SK-N-SH (cell line): ENCODE results near the gene SYPL2. TPM values are rescaled to one million over a fixed set of nuclear protein-coding genes. Genes with fewer than 3 reads are reported as not detected.

Experiments used
- CTCF ChIA-PET: fragments of 300-600, 350-600 bp; formaldehyde crosslinking; extraction: SDS; loops from one replicate; lab custom pipeline; 2021; lab: Yijun Ruan, JAX
- POLR2A ChIA-PET: fragments of 350-600 bp; sonication (Branson Sonifier 250); formaldehyde crosslinking; extraction: SDS; loops from one replicate; lab custom pipeline; 2020; ENCODE audit warnings: antibody characterized with exemption, inconsistent platforms; lab: Yijun Ruan, JAX
- DNase-seq: peaks from one replicate; pipeline ENCODE4 v3.0.0; 2012
- H2AFZ ChIP-seq: fragments of 200-600 bp; sonication (generic); 2 replicates; pipeline ENCODE4 v1.8.1; 2016; ENCODE audit warnings: antibody characterized with exemption, mild to moderate bottlenecking, low read depth
- H3F3A ChIP-seq: fragments of 200-600 bp; sonication (generic); replicated peaks from 2 replicates; pipeline ENCODE3; 2016; ENCODE audit warnings: antibody characterized with exemption, mild to moderate bottlenecking; ENCODE audit not compliant: insufficient read depth
- H3K27ac ChIP-seq, 2 experiments: fragments of 200-500 bp in 1 of 2; fragments of 200-600 bp in 1 of 2; sonication (Bioruptor generic) in 1 of 2; sonication (generic), shearing (Covaris generic) in 1 of 2; 2 replicates each; pipeline versions ENCODE4 v1.5.1 to v1.6.1; 2014 to 2016; ENCODE audit warnings: low read depth in 2 of 2, inconsistent platforms in 1 of 2, low read length in 1 of 2, mild to moderate bottlenecking in 1 of 2, mixed read lengths in 1 of 2
- H3K27me3 ChIP-seq: fragments of 200-600 bp; sonication (generic), shearing (Covaris generic); 2 replicates; pipeline ENCODE4 v1.6.1; 2016; ENCODE audit warnings: mixed run types; ENCODE audit not compliant: insufficient read depth
- H3K36me3 ChIP-seq, 2 experiments: fragments of 200-500 bp in 1 of 2; fragments of 200-600 bp in 1 of 2; sonication (Bioruptor generic) in 1 of 2; sonication (generic) in 1 of 2; replicated peaks in 1 of 2; 2 replicates each; pipeline versions ENCODE3 to v1.5.1; 2014 to 2016; ENCODE audit warnings: low read length in 1 of 2, mild to moderate bottlenecking in 1 of 2; ENCODE audit not compliant: insufficient read depth in 2 of 2, control insufficient read depth in 1 of 2
- H3K4me1 ChIP-seq, 2 experiments: fragments of 200-500 bp in 1 of 2; fragments of 200-600 bp in 1 of 2; sonication (Bioruptor generic) in 1 of 2; sonication (generic), shearing (Covaris generic) in 1 of 2; 2 replicates each; pipeline versions ENCODE4 v1.5.1 to v1.6.1; 2014 to 2016; ENCODE audit warnings: low read depth in 1 of 2, low read length in 1 of 2, mixed run types in 1 of 2; ENCODE audit not compliant: insufficient read depth in 2 of 2, control insufficient read depth in 1 of 2
- H3K4me2 ChIP-seq: fragments of 200-600 bp; sonication (generic), shearing (Covaris generic); 2 replicates; pipeline ENCODE4 v1.6.1; 2017; ENCODE audit warnings: mixed run types
- H3K4me3 ChIP-seq, 2 experiments: fragments of 200-500 bp in 1 of 2; fragments of 200-600 bp in 1 of 2; sonication (Bioruptor generic) in 1 of 2; sonication (generic), shearing (Covaris generic) in 1 of 2; 2 replicates each; pipeline versions ENCODE4 v1.5.1 to v1.8.1; 2014 to 2016; ENCODE audit warnings: low read depth in 2 of 2, inconsistent platforms in 1 of 2, low read length in 1 of 2, mild to moderate bottlenecking in 1 of 2, mixed read lengths in 1 of 2, moderate library complexity in 1 of 2
- H3K79me2 ChIP-seq: fragments of 200-600 bp; sonication (generic); 2 replicates; pipeline ENCODE4 v1.8.1; 2017; ENCODE audit warnings: mild to moderate bottlenecking; ENCODE audit not compliant: insufficient read depth
- H3K9ac ChIP-seq: fragments of 200-600 bp; sonication (generic); 2 replicates; pipeline ENCODE4 v1.6.1; 2017; ENCODE audit warnings: mixed run types
- H3K9me2 ChIP-seq: fragments of 200-600 bp; sonication (generic); 2 replicates; pipeline ENCODE4 v1.6.1; 2017; ENCODE audit warnings: mixed run types
- H3K9me3 ChIP-seq: fragments of 200-600 bp; sonication (generic); 2 replicates; pipeline ENCODE4 v1.6.1; 2017; ENCODE audit warnings: mixed run types, mild to moderate bottlenecking, moderate library complexity
- H4K20me1 ChIP-seq: fragments of 200-600 bp; sonication (generic); 2 replicates; pipeline ENCODE4 v1.6.1; 2017; ENCODE audit warnings: mild to moderate bottlenecking, mixed run types; ENCODE audit not compliant: insufficient read depth
- CTCF ChIP-seq: fragments of 200-600 bp; sonication (generic); IDR thresholded peaks from 2 replicates; pipeline ENCODE4 v1.6.1; 2017; ENCODE audit warnings: antibody characterized with exemption, mild to moderate bottlenecking, moderate library complexity
- GATA2 ChIP-seq: sonication (generic); formaldehyde crosslinking; IDR thresholded peaks from 2 replicates; pipeline ENCODE4 v1.5.0; 2020; ENCODE audit warnings: mild to moderate bottlenecking, missing genetic modification reagents
- JUND ChIP-seq: IDR thresholded peaks from 2 replicates; pipeline ENCODE4 v1.4.0; 2012
- MAX ChIP-seq: IDR thresholded peaks from 2 replicates; pipeline ENCODE4 v1.4.0; 2012; ENCODE audit warnings: low read depth
- NRF1 ChIP-seq: IDR thresholded peaks from 2 replicates; pipeline ENCODE4 v1.6.1; 2012; ENCODE audit warnings: low read depth, mild to moderate bottlenecking, low read length
- PBX3 ChIP-seq: IDR thresholded peaks from 2 replicates; pipeline ENCODE4; 2012
- RFX5 ChIP-seq: IDR thresholded peaks from 2 replicates; pipeline ENCODE4 v1.6.1; 2012; ENCODE audit warnings: mild to moderate bottlenecking, improper control_type of control experiment, low read length
- RXRA ChIP-seq: IDR thresholded peaks from 2 replicates; pipeline ENCODE4 v1.4.0; 2012; ENCODE audit warnings: low read depth, mild to moderate bottlenecking, borderline replicate concordance
- SMC3 ChIP-seq: IDR thresholded peaks from 2 replicates; pipeline ENCODE4 v1.6.1; 2012; ENCODE audit warnings: low read depth, low read length, improper control_type of control experiment
- TCF12 ChIP-seq: IDR thresholded peaks from 2 replicates; pipeline ENCODE4 v1.4.0; 2012
- USF1 ChIP-seq: IDR thresholded peaks from 2 replicates; pipeline ENCODE4 v1.4.0; 2012; ENCODE audit warnings: low read depth, borderline replicate concordance
- YY1 ChIP-seq: IDR thresholded peaks from 2 replicates; pipeline ENCODE4 v1.4.0; 2012; ENCODE audit warnings: low read depth, mild to moderate bottlenecking
- ZBTB33 ChIP-seq: IDR thresholded peaks from 2 replicates; pipeline ENCODE4 v1.4.0; 2012; ENCODE audit warnings: low read depth, borderline replicate concordance
- WGBS: methylation state at CpG from one replicate; pipeline ENCODE4 v1.1.6; 2017; ENCODE audit warnings: low lambda C conversion rate; 5-methylcytosine and 5-hydroxymethylcytosine counted together
- polyA plus RNA-seq, 3 experiments: library from polyadenylated mRNA; depleted of rRNA; stranded (reverse); fragments of >200 nt; gene quantifications; 2 replicates each; pipeline ENCODE4 v1.2.3, GENCODE V29; 2012

Gene SYPL2
- polyA plus RNA-seq, 1 of the 3 experiments (the other 2 are of a cell fraction): 0.03 TPM

GRCh38 chr1:109485001-109485400, 18.7 kb downstream of the SYPL2 start (continued):
- TF ChIP-seq JUND: no peak
- TF ChIP-seq RFX5: no peak
- TF ChIP-seq PBX3: no peak

GRCh38 chr1:109487261-109487660, 20.9 kb downstream of the SYPL2 start:
- Histone ChIP-seq H3K27ac (no peak overlapping the region; a peak in 1 of 4 replicates), H3K9me3 (no peaks in the 10 kb centered on the region), H3K4me3 (no peak overlapping the region), H3K36me3 (peaks cover 0 to 16% of the 10 kb centered on the region in 2 experiments), H3K9me2 (no peaks in the 10 kb centered on the region), H3K79me2 (peaks cover 12% of the 10 kb centered on the region; the same call in 1 of the 2 replicates), H3F3A (no peaks in the 10 kb centered on the region), H3K4me1 (peaks cover 6 to 15% of the 10 kb centered on the region in 2 experiments; a peak in 2 of 4 replicates), H3K27me3 (no peaks in the 10 kb centered on the region; the same call in 1 of the 2 replicates), H3K4me2 (no peak overlapping the region), H2AFZ (no peak overlapping the region), H3K9ac (no peak overlapping the region), H4K20me1 (no peaks in the 10 kb centered on the region)
- TF ChIP-seq RXRA (no peak), NRF1 (no peak), ZBTB33 (no peak), SMC3 (no peak), GATA2 (CRISPR knock-in tag) (no peak), USF1 (no peak), MAX (no peak)
- DNase-seq: no peak
- whole genome bisulfite sequencing: 89% methylated on average over 5 of the region's 5 CpGs
- CTCF ChIA-PET: interaction anchor here (0.6 to 40.2 kb wide), 3 partner anchors 18 to 162 kb away, joined by 3 to 1710 read pairs (median 238); partner anchors contain the start of genes AMIGO1 and GPR61
- POLR2A ChIA-PET: no interaction called here

- no peaks in the 10 kb centered on the region for H4K20me1 ChIP-seq
- POLR2A ChIA-PET: no interaction called here
- no peak overlapping the region for H3K9ac ChIP-seq
- no peak overlapping the region for H3K4me3 ChIP-seq
- no peak overlapping the region for H2AFZ ChIP-seq
- DNase-seq: no peak
- H3K9me3 ChIP-seq: no peaks in the 10 kb centered on the region
- no peaks in the 10 kb centered on the region for H3K9me2 ChIP-seq
- H3K27me3 ChIP-seq: no peaks in the 10 kb centered on the region
- no peak overlapping the region for H3K27ac ChIP-seq
- TF ChIP-seq CTCF (0 out of 2 replicates have a peak, but pooled peaks have one; percentile 7), YY1 (no peak), TCF12 (no peak), RFX5 (no peak)
- TF ChIP-seq, all 33 proteins: peak for 1
- peaks cover 6 to 12% of the 10 kb centered on the region in 2 experiments; a peak in 2 of 4 replicates for H3K4me1 ChIP-seq
- 70% methylated on average over 3 of the region's 5 CpGs for WGBS
- H3F3A ChIP-seq: no peaks in the 10 kb centered on the region
- H3K79me2 ChIP-seq: peaks cover 12% of the 10 kb centered on the region; the same call in 1 of the 2 replicates
- H3K36me3 ChIP-seq: peaks cover 0 to 16% of the 10 kb centered on the region in 2 experiments
- CTCF ChIA-PET: interaction anchor here (13.9 to 40.2 kb wide), 2 partner anchors 17 to 46 kb away, joined by 238 to 1710 read pairs; partner anchors contain the start of genes AMIGO1 and GPR61
- no peak overlapping the region for H3K4me2 ChIP-seq
These were observed 21.9 kb downstream of the SYPL2 start for GRCh38 chr1:109488201-109488600.
